Ishikawa (cell line): ENCODE results near the gene ALDH1A2.

Experiments used
- CEBPB ChIP-seq: IDR thresholded peaks from 2 replicates; pipeline ENCODE4 v1.6.1; 2012
- CREB1 ChIP-seq: IDR thresholded peaks from 2 replicates; pipeline ENCODE4 v1.6.1; 2012; ENCODE audit warnings: low read depth
- EGR1 ChIP-seq: IDR thresholded peaks from 2 replicates; pipeline ENCODE4 v1.6.1; 2012
- EP300 ChIP-seq: IDR thresholded peaks from 2 replicates; pipeline ENCODE4 v1.6.1; 2012; ENCODE audit warnings: borderline replicate concordance
- FOXM1 ChIP-seq: IDR thresholded peaks from 2 replicates; pipeline ENCODE4 v1.6.1; 2012; ENCODE audit warnings: low read depth, borderline replicate concordance
- MAX ChIP-seq: IDR thresholded peaks from 2 replicates; pipeline ENCODE4 v1.6.1; 2012
- NFIC ChIP-seq: IDR thresholded peaks from 2 replicates; pipeline ENCODE4 v1.6.1; 2012
- RAD21 ChIP-seq: IDR thresholded peaks from 2 replicates; pipeline ENCODE4 v1.6.1; 2012; ENCODE audit warnings: low read depth
- REST ChIP-seq: IDR thresholded peaks from 2 replicates; pipeline ENCODE4 v1.6.1; 2012; ENCODE audit warnings: low read depth, mild to moderate bottlenecking
- TAF1 ChIP-seq: IDR thresholded peaks from 2 replicates; pipeline ENCODE4 v1.6.1; 2012; ENCODE audit warnings: low read depth, mild to moderate bottlenecking
- TCF12 ChIP-seq: IDR thresholded peaks from 2 replicates; pipeline ENCODE4 v1.6.1; 2012; ENCODE audit warnings: low read depth
- TEAD4 ChIP-seq: IDR thresholded peaks from 2 replicates; pipeline ENCODE4 v1.6.1; 2012
- USF1 ChIP-seq: IDR thresholded peaks from 2 replicates; pipeline ENCODE4 v1.6.1; 2012
- YY1 ChIP-seq: IDR thresholded peaks from 2 replicates; pipeline ENCODE4 v1.6.1; 2012; ENCODE audit warnings: low read depth
- ZBTB7A ChIP-seq: IDR thresholded peaks from 2 replicates; pipeline ENCODE4 v1.6.1; 2012; ENCODE audit warnings: low read depth

ALDH1A2 gene

GRCh38 chr15:57994221-57995049 is 71.1 kb downstream of the ALDH1A2 start:
- TF ChIP-seq YY1 (no peak), TCF12 (no peak), REST (no peak), EGR1 (no peak), CREB1 (no peak), NFIC (no peak), TAF1 (no peak), FOXM1 (no peak), RAD21 (no peak), EP300 (no peak), TEAD4 (no peak), CEBPB (no peak)

- no peak for TF ChIP-seq TCF12
- TF ChIP-seq ZBTB7A, result no peak
- no peak for TF ChIP-seq CEBPB
- no peak for TF ChIP-seq TEAD4
- TF ChIP-seq EP300, result no peak
- TF ChIP-seq CREB1, result no peak
- TF ChIP-seq EGR1, result no peak
- no peak for TF ChIP-seq REST
- TF ChIP-seq TAF1, result no peak
- TF ChIP-seq YY1, result no peak
- no peak for TF ChIP-seq USF1
- TF ChIP-seq FOXM1, result no peak
- no peak for TF ChIP-seq NFIC
- TF ChIP-seq RAD21, result no peak
- TF ChIP-seq MAX, result no peak
Measured at GRCh38 chr15:57993409-57994145, 71.9 kb downstream of the ALDH1A2 start.

- TF ChIP-seq EP300 (no peak), CREB1 (no peak), FOXM1 (no peak), YY1 (no peak), ZBTB7A (no peak), TAF1 (no peak)
Measured at GRCh38 chr15:57992761-57993355, 72.7 kb downstream of the ALDH1A2 start.

GRCh38 chr15:57973534-57973933 is 92.0 kb downstream of the ALDH1A2 start:
- no peak for TF ChIP-seq EP300
- TF ChIP-seq CEBPB, result no peak
- no peak for TF ChIP-seq ZBTB7A
- no peak for TF ChIP-seq YY1
- no peak for TF ChIP-seq MAX
- no peak for TF ChIP-seq EGR1
- TF ChIP-seq TEAD4, result no peak
- TF ChIP-seq CREB1, result no peak
- TF ChIP-seq FOXM1, result no peak
- no peak for TF ChIP-seq USF1
- TF ChIP-seq TAF1, result no peak
- no peak for TF ChIP-seq NFIC
- TF ChIP-seq RAD21, result no peak
- no peak for TF ChIP-seq TCF12

- TF ChIP-seq CREB1, result no peak
- no peak for TF ChIP-seq TCF12
- no peak for TF ChIP-seq NFIC
- no peak for TF ChIP-seq TAF1
- no peak for TF ChIP-seq EGR1
- TF ChIP-seq USF1, result no peak
- no peak for TF ChIP-seq YY1
- TF ChIP-seq FOXM1, result no peak
- no peak for TF ChIP-seq CEBPB
Measured at GRCh38 chr15:57972864-57973263, 92.6 kb downstream of the ALDH1A2 start.
